Measurements from ENCODE around the gene F2RL1. TPM values are rescaled to one million over a fixed set of nuclear protein-coding genes. Genes with fewer than 3 reads are reported as not detected.
"Not testable (repeated sequence)": the region's sequence is repeated elsewhere in the genome, so short reads cannot be mapped to it uniquely, and the experiment has no call there.

Gene F2RL1
- total RNA-seq, 1 experiment from 2014 or later: 2.1 TPM

DNA sequence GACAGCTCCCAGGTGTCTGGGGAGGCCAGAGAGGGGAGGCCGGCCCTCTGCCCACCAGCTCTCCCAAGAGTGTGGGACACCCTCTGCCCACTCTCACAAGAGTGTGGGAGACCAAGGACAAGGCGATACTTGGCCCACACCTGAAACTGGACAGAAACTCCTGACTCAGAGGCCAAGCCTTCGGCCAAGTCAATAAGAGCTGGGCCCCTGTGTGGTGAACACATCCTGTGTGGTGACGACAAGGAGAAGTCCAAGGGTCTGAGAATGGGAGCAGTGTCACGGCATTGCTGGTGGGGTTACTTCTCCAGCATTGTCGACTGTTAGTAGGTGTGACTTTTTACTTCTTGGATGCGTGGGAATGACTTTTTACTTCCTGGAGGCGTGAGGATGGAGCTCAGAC, 14.6 kb upstream of the F2RL1 start:
- DNase-seq (ENCODE audit: extremely low read depth, low read depth): no peak

DNA sequence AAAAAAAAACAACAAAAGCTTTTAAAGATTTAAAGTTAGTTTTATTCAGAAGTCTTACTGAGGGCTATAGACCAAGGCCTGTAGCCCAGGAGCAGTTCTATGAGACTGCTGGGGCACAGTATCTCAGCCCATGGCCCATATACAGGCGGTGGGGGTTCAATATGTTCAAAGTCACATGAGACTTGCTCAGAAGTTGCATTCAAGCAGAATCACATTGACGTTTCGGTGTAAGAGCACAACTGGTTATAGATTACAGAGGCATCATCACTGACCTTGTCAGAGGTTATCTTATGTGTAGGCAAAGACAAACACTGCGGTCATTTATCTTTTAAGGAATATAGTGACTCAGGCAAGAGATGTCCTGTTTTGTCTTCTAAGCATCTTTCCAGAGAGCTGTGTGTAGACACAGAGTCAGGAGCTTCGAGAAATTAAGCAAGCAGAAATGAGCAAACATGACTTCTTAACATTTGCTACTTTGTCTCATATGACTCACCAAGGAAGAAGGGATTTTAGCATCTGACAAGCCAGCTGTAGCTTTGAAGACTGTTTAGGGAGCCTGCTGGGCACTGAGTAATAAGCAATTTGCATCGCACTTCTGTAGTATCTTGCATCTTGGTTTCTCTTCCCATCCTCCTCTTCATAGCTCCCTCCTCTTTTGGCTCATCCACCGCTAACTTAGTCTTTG, 12.9 kb upstream of the F2RL1 start:
- DNase-seq (ENCODE audit: extremely low read depth, low read depth): peak; percentile 61

DNA sequence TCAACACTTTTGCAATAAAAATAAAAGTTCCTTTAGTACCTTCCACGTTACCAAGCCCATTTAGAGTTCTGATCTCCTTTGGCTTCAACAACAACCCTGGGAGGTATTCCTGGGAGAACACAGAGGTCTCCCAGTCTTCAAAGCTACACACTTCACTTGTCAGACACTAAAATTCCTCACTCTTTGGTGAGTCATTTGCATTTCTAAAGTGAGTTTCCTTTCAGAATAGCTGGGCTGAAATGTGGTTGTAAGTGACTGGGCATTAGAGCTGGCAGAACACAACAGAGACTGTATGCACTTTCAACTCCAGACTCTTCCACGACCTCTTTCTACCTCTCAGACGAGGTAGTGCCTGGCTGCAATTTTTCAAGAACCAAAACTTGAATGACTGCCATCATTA, 11.5 kb upstream of the F2RL1 start:
- DNase-seq (ENCODE audit: extremely low read depth, low read depth): no peak

DNA sequence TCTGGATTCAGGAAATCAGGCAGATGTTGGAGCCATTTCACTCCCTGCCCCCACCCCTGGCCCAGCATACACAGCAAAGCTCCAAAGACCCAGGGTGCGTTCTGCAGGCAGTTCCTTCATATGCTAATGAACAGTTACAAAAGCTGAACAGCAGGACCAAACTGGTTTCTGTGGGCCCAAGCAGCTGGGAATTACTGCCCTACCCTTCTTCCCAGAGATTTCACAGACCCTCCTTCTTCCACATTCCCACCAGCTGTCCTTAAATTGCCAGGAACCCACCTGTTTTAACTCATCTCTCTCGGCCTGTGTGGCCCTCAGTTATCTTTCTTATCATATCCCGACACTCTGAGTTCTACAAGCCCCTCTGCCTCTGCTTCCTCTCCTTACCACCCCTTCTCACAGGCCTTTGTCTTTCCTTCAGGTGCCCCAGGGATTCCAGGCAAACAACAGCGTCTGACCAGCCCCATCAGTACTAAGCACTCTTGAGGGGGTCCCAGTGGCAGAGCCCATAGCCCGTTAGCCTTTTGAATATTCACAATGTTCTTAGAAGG, 10.6 kb upstream of the F2RL1 start:
- no peak for DNase-seq (ENCODE audit: extremely low read depth, low read depth)

DNA sequence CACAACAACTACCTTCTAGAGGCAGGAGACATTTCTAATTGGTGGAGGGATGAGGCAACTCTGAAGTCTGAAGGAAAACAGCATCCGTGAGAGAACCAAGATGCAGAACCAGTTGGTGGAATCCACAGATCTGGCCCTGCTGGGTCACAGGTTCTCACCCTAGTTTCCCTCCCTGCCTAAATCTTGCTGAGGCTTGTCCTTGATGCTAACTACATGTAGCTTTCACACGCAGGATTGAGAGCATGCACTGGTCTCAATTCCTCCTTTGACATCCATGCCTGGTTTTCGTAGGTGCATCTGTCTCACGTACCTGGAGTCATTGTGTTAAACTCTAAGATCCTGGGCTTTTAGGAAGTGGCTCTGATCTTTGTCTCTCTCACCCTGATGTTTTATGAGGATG, 9.7 kb upstream of the F2RL1 start:
- DNase-seq (ENCODE audit: extremely low read depth, low read depth): no peak

DNA sequence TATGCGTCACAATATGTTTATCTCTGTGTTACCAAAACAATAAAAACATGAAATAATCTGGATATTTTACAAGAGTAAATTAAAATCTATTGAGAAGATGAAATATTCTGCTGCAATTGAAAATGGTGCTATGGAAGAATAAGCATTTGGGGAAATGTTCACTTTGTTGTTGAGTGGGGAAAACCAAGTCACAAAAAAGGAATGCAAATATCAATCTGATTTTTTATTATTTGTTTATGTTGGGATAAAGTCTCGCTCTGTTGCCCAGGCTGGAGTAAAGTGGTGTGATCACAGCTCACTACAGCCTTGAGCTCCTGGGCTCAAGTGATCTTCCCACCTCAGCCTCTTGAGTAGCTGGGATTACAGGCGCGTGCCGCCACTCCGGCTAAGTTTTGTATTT, 8.6 kb upstream of the F2RL1 start:
- no peak for DNase-seq (ENCODE audit: extremely low read depth, low read depth)

DNA sequence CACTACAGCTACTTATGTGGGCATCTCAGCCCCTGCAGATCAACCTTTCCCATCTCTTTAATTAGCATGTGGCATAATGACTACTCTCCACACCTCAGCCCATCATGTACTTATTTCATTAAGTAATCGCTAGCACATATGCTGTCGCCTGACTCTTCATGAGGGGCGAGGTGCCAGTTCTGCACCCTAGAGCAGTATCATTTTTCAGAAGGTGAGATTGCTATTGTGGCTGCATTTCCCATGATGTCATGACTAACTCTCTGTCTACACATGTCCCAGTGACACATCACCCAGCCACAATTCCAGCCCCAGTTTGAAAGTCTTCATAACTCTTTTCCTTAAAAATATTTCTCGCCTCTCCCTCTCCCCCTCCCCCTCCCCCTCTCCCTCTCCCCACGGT, 7.6 kb upstream of the F2RL1 start:
- no peak for DNase-seq (ENCODE audit: extremely low read depth, low read depth)

DNA sequence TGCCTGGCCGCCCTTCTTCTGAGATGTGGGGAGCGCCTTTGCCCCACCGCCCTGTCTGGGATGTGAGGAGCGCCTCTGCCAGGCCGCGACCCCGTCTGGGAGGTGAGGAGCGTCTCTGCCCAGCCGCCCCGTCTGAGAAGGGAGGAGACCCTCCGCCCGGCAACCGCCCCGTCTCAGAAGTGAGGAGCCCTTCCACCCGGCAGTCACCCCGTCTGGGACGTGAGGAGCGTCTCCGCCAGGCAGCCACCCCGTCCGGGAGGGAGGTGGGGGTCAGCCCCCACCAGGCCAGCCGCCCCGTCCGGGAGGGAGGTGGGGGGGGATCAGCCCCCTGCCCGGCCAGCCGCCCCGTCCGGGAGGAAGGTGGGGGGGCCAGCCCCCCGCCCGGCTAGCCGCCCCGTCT, 6.6 kb upstream of the F2RL1 start:
- DNase-seq (ENCODE audit: extremely low read depth, low read depth): not testable (repeated sequence)

DNA sequence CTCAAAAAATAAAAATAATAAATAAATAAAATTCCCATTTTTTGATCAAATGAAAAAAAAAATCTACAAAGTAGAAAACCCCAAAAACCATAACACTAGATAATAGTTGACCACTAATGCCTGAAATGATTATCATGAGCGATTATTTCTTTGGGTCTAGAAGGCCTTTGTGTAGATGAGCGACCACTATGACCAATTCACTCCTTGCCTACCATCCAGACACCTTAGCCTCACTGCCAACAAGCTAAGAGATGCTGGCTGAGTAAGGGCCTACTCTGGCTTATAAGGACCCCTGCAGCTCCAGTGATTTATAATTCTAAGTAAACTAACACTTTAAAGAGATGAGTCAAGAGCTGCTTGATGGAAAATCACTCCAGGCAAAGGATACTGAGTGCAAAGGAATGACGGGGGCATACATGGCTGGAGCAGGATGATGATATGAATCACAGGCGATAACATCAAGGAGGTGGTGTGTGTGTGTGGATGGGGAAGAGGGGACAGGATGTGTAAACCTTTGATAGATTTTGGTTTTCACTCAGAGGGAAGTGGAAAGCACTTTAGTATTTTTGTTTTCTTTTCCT, 4.8 kb upstream of the F2RL1 start:
- no peak for DNase-seq (ENCODE audit: extremely low read depth, low read depth)

DNA sequence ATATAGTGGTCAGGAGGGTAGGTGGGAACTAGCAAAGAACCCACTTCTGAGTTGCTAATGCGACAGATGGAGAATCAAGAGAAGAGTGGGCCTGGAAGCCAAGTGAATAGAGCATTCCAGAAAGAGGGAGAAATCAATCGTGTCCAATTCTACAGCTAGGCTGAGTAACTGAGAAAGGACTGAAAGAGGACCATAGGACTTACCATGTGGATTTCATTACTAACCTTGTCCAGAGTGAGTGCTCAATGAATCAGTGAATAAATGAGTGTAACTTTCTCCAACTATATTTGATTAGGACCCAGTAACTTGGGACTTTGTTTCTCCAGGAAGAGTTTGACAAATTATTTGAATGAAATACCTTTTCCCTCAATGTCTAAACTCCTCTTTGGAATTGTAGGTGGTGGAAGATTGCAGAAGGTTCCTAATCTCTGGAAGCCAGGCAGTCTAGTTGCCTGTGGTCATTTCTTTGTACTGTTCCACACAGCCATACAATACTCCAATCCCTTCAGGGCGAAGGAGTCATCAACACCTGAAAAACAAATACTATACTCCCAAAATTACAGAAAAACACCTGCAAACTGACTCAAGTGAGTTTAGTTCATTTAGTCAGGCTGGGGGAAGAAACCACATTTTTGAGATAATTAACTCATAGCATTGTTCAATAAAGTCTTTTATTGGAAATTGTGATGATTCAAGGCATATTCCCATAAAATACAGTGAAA, 2.6 kb upstream of the F2RL1 start:
- no peak for DNase-seq (ENCODE audit: extremely low read depth, low read depth)

DNA sequence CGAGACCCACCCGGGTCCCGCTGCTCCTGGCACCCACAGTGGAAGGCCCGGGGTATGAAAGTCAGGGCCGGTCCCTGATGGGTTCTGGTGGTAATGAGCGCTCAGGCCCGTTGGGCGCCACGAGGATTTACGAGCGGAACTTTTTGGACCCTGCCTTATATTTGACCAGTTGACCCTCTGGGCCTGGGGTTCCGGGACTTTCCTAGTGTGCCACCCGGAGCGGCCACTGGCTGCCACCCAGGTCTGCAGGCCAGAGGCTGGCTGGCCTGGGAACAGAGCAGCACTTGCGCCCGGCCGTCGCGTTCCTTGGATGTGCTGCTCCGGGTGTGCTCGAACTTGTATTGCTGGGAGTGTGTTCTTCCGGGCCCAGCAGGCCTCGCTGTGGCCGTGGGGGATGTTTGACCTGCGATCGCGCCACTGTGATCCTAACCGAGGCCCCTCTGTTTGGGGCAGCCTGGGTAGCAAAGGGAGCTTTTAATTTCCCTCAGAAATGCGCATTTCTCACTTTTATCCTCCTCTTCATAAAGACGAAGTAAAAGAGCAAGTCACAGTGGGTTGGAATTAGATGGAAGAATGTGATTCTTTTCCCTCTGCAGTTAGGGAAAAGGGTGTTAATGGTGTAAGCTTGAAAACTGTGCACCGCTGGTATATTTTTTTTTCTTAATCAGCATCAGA, 1.2 kb downstream of the F2RL1 start:
- no peak for DNase-seq (ENCODE audit: extremely low read depth, low read depth)

DNA sequence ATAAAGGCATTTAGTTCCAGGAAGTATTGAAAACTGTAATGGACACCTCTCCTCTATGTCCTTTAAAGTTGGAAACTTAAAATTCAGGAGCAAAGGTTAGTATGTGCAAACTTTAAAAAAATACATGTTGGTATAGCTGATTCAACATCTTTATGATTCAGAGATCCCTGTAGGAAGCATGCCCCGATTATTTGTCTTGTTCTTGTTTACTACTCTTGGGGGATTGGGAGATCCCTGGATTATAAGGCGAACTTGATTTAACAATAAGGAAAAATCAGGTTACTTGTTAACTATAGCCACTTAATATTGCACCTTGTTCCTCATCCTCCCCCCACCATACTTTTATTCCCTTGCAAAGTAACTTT, 1.7 kb downstream of the F2RL1 start:
- DNase-seq (ENCODE audit: extremely low read depth, low read depth): no peak

DNA sequence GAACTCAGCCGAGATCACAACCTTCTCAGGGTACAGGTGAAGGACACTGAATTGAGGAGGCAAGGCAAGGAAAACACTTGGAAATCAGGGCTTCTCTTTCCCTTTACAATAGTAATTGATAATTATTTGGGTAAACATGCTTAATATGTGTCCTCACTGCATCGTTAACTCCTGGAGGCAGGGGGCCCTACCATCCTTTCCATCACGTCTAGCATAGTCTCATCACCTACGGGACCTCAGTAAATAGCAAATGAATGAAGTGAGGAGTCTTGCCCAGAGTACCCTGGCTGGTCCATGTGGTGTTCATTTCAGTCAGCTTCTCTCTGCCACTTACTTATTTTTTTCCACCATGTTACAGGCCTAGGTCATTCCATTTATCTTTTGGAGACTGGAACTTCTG, 2.3 kb downstream of the F2RL1 start:
- DNase-seq (ENCODE audit: extremely low read depth, low read depth): no peak

DNA sequence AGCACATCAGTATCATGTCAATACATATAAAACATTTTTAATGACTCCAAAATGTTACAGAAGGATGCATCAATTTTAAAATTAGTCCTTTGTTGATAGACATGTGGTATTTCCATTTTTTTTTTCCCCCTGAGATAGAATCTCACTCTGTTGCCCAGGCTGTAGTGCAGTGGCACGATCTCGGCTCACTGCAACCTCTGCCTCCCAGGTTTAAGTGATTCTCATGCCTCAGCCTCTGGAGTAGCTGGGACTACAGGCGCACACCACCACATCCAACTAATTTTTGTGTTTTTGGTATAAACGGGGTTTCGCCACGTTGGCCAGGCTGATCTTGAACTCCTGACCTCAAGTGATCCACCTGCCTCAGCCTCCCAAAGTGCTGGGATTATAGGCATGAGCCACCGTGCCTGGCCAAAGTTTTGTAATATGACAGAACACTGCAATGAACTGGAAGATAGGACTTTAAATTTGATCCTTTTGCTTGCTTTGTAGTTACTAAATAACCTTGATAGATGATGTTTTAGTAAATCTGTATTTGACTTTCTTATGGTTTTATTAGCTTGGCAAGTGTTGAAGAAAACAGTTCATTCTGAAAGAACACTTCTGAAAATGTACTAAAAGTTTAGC, 3.4 kb downstream of the F2RL1 start:
- DNase-seq (ENCODE audit: extremely low read depth, low read depth): not testable (repeated sequence)

DNA sequence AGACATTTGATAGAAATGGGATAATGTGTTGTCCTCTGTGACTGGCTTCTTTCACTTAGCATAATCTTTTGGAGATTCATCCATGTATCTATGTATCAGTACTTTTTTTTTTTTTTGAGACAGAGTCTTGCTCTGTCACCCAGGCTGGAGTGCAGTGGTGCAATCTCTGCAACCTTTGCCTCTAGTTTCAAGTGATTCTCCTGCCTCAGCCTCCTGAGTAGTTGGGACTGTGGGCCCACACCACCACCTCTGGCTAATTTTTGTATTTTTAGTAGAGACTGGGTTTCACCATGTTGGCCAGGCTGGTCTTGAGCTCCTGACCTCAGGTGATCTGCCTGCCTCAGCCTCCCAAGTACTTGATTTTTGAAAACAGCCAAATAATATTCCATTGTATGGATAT, 7.6 kb downstream of the F2RL1 start:
- not testable (repeated sequence) for DNase-seq (ENCODE audit: extremely low read depth, low read depth)

DNA sequence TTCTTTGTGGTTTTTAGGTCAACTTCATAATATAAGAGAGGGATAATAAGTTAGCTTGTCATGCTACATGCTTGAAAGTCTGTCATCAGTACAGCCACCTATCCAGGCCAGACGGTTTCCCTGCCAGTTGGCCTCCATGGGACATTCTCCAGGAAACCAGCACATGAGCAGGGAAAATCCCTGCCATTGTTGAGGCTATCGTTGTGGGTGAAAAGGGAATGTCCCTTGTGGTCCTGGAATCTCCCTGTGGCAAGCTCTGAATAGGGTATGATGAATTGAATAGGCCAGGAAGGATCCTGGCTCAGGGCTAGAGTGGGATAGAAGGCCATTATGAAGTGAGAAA, 12.3 kb downstream of the F2RL1 start:
- DNase-seq (ENCODE audit: extremely low read depth, low read depth): no peak

DNA sequence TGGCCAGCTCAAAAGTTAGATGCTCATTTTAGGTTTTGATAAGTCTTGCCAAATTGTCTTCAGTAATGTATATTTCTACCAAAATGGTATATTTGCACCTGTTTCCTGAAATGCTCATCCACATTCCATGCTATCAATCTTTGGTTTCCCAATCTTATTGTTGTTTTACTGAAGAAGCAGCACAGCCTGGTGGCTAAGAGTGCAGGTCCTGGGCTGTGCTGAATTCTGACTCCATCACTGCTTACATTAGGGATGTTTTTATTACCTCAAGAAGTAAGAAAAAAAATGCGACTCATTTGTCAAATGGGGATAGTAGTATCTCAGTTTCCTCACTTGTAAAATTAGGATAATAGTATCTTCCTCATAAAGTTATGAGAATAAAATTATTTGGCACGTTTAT, 17.4 kb downstream of the F2RL1 start:
- no peak for DNase-seq (ENCODE audit: extremely low read depth, low read depth)

DNA sequence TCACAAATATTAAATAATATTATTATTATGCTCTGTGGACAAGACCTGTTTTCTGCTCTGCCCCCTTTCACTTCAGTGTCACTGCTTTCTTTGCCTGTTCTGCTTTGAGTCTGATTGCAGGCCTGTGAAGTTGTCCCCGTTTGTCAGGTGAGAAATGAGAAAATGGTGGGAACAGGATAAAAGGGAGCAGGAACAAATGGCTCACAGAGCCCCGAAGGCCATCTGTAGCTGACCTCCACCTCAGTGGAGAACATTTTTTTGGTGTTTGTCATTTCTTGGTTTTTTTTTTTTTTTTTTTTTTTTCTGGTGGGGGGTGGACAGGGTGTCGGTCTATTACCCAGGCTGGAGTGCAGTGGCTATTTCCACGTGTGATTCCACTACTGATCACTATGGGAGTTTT, 17.8 kb downstream of the F2RL1 start:
- DNase-seq (ENCODE audit: extremely low read depth, low read depth): no peak

DNA sequence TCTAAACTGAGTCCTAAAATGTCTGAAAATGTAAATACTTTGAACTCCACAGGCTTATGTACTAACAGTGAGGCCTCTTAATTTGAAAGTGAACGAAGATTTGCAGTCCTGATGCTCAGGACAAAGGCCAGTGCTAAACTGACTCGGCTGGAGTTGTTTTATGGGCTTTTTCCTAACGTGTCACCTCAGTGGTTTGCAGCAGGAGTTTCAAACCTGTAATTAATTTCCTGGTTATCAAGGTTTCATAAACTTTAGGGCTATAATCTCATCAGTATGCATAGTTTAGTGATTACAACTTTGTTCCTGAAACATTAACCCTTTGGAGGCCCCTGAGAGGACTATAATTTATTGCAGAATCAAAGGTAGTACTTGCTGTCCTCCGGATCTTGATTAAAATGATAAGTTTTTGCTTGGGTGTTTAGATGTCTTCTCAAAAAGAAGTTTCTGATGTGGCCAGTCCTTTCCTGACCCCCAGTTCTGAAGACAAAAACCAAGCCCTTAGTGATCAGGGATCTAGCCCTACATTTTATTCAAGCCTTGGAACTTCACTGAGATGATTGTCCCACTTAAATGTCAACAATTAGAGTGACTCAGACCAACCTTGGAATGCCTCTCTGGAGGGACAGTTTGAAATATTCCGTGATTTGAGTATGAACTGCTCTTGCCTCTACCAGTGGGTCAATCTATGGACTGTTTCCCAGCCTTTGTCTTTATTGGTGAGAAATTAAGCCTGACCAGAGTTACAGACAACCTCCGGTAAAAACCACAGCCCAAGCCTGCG, 19.8 kb downstream of the F2RL1 start:
- no peak for DNase-seq (ENCODE audit: extremely low read depth, low read depth)

DNA sequence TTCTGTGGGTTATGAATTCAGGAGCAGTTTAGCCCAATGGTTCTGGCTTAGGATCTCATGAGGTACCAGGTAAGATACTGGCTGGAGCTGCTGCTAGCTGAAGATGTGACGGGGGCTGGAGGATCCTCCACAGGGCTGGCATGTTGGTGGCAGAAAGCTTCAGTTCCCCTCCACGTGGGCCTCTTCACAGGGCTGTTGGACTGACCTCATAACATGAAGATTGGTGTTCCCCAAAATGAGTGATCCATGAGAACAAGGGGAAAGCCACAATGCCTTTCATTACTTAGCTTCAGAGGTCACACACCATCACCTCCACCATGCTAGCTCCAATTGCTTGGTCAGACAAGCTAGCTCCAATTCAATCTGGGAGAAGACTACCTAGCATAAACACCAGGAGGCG, 22.5 kb downstream of the F2RL1 start:
- DNase-seq (ENCODE audit: extremely low read depth, low read depth): no peak
